ENCODE data around the gene CTTN.

CTTN gene

GRCh38 chr11:70423523-70424505 lies 25.5 kb downstream of the CTTN start:
- Histone ChIP-seq H3K27me3 (peaks cover 4% of the 10 kb centered on the region; the same call in 1 of the 2 replicates), H3K27ac (no peak overlapping the region), H3K4me2 (peak overlapping the region; percentile 78), H3K9ac (no peak overlapping the region), H3K9me3 (no peaks in the 10 kb centered on the region), H3K36me3 (no peaks in the 10 kb centered on the region), H4K20me1 (peaks cover 11% of the 10 kb centered on the region; the same call in 1 of the 2 replicates), H3K4me1 (peaks cover 54% of the 10 kb centered on the region), H3K4me3 (no peak overlapping the region)
- no peak for TF ChIP-seq Cebpa-rat (IDR thresholded peaks at IDR 0.05)

- TF ChIP-seq Cebpa-rat (IDR thresholded peaks at IDR 0.05) = no peak
- no peak overlapping the region for H3K4me3 ChIP-seq
- no peaks in the 10 kb centered on the region for H3K9me3 ChIP-seq
- H3K4me1 ChIP-seq = peaks cover 63% of the 10 kb centered on the region
- peaks cover 11% of the 10 kb centered on the region; the same call in 1 of the 2 replicates for H4K20me1 ChIP-seq
- H3K36me3 ChIP-seq = no peaks in the 10 kb centered on the region
- no peak overlapping the region for H3K9ac ChIP-seq
- peaks cover 4% of the 10 kb centered on the region; the same call in 1 of the 2 replicates for H3K27me3 ChIP-seq
- H3K4me2 ChIP-seq = peak overlapping the region; percentile 78
- H3K27ac ChIP-seq = no peak overlapping the region
Observed at GRCh38 chr11:70424765-70425344, 26.5 kb downstream of the CTTN start.

GRCh38 chr11:70427436-70427835 lies 29.1 kb downstream of the CTTN start:
- no peak overlapping the region for H3K9ac ChIP-seq
- H3K27ac ChIP-seq = no peak overlapping the region
- H4K20me1 ChIP-seq = peaks cover 9% of the 10 kb centered on the region; the same call in 1 of the 2 replicates
- H3K4me2 ChIP-seq = no peak overlapping the region
- no peak for TF ChIP-seq Cebpa-rat (IDR thresholded peaks at IDR 0.05)
- no peaks in the 10 kb centered on the region for H3K36me3 ChIP-seq
- H3K4me1 ChIP-seq = peaks cover 74% of the 10 kb centered on the region
- no peak overlapping the region for H3K4me3 ChIP-seq
- peaks cover 4% of the 10 kb centered on the region; the same call in 1 of the 2 replicates for H3K27me3 ChIP-seq
- no peaks in the 10 kb centered on the region for H3K9me3 ChIP-seq

GRCh38 chr11:70428701-70429427 lies 30.5 kb downstream of the CTTN start:
- Histone ChIP-seq H3K27ac (no peak overlapping the region), H3K4me3 (no peak overlapping the region), H4K20me1 (0 out of 2 replicates have a peak, but pooled peaks cover 4% of the 10 kb centered on the region), H3K27me3 (peaks cover 5% of the 10 kb centered on the region; the same call in 1 of the 2 replicates), H3K36me3 (no peaks in the 10 kb centered on the region), H3K4me2 (no peak overlapping the region), H3K9me3 (no peaks in the 10 kb centered on the region), H3K9ac (no peak overlapping the region), H3K4me1 (peaks cover 74% of the 10 kb centered on the region)
- no peak for TF ChIP-seq Cebpa-rat (IDR thresholded peaks at IDR 0.05)

- Histone ChIP-seq H3K9ac (no peak overlapping the region), H3K4me3 (no peak overlapping the region), H4K20me1 (0 out of 2 replicates have a peak, but pooled peaks cover 4% of the 10 kb centered on the region), H3K4me1 (peaks cover 74% of the 10 kb centered on the region), H3K4me2 (peak overlapping the region; percentile 92), H3K27ac (no peak overlapping the region), H3K36me3 (no peaks in the 10 kb centered on the region), H3K27me3 (peaks cover 10% of the 10 kb centered on the region; the same call in 1 of the 2 replicates), H3K9me3 (no peaks in the 10 kb centered on the region)
- TF ChIP-seq Cebpa-rat (IDR thresholded peaks at IDR 0.05) = no peak
Observed at GRCh38 chr11:70429428-70429705, 31.0 kb downstream of the CTTN start.

- peak overlapping the region; percentile 92 for H3K4me2 ChIP-seq
- peaks cover 74% of the 10 kb centered on the region for H3K4me1 ChIP-seq
- H3K4me3 ChIP-seq = no peak overlapping the region
- no peak overlapping the region for H3K9ac ChIP-seq
- H3K36me3 ChIP-seq = no peaks in the 10 kb centered on the region
- no peak overlapping the region for H3K27ac ChIP-seq
- 0 out of 2 replicates have a peak, but pooled peaks cover 4% of the 10 kb centered on the region for H4K20me1 ChIP-seq
- H3K9me3 ChIP-seq = no peaks in the 10 kb centered on the region
- TF ChIP-seq Cebpa-rat (IDR thresholded peaks at IDR 0.05) = no peak
- peaks cover 13% of the 10 kb centered on the region; the same call in 1 of the 2 replicates for H3K27me3 ChIP-seq
Observed at GRCh38 chr11:70429724-70430521, 31.6 kb downstream of the CTTN start.

- Histone ChIP-seq H3K4me2 (peak overlapping the region; percentile 92), H3K36me3 (no peaks in the 10 kb centered on the region), H3K27ac (no peak overlapping the region), H4K20me1 (0 out of 2 replicates have a peak, but pooled peaks cover 4% of the 10 kb centered on the region), H3K4me3 (no peak overlapping the region), H3K9ac (no peak overlapping the region), H3K4me1 (peaks cover 74% of the 10 kb centered on the region), H3K9me3 (no peaks in the 10 kb centered on the region), H3K27me3 (peaks cover 19% of the 10 kb centered on the region; the same call in 1 of the 2 replicates)
- no peak for TF ChIP-seq Cebpa-rat (IDR thresholded peaks at IDR 0.05)
Observed at GRCh38 chr11:70430671-70431574, 32.6 kb downstream of the CTTN start.

- H4K20me1 ChIP-seq = 0 out of 2 replicates have a peak, but pooled peaks cover 4% of the 10 kb centered on the region
Observed at GRCh38 chr11:70431611-70432010, 33.3 kb downstream of the CTTN start.

More at GRCh38 chr11:70431611-70432010, 33.3 kb downstream of the CTTN start:
- peaks cover 19% of the 10 kb centered on the region; the same call in 1 of the 2 replicates for H3K27me3 ChIP-seq
- H3K4me2 ChIP-seq = peak overlapping the region; percentile 92
- no peak overlapping the region for H3K4me3 ChIP-seq
- H3K27ac ChIP-seq = no peak overlapping the region
- no peak overlapping the region for H3K9ac ChIP-seq
- H3K36me3 ChIP-seq = no peaks in the 10 kb centered on the region
- H3K4me1 ChIP-seq = peaks cover 76% of the 10 kb centered on the region
- H3K9me3 ChIP-seq = no peaks in the 10 kb centered on the region
- no peak for TF ChIP-seq Cebpa-rat (IDR thresholded peaks at IDR 0.05)
